ENCODE results near the gene BRAP. TPM values are rescaled to one million over a fixed set of nuclear protein-coding genes. Genes with fewer than 3 reads are reported as not detected.
A peak's percentile ranks its signal among the peaks of the same experiment; 100 is the strongest.

Gene BRAP
- total RNA-seq, 1 experiment from 2014 or later, result 25.0 TPM

DNA sequence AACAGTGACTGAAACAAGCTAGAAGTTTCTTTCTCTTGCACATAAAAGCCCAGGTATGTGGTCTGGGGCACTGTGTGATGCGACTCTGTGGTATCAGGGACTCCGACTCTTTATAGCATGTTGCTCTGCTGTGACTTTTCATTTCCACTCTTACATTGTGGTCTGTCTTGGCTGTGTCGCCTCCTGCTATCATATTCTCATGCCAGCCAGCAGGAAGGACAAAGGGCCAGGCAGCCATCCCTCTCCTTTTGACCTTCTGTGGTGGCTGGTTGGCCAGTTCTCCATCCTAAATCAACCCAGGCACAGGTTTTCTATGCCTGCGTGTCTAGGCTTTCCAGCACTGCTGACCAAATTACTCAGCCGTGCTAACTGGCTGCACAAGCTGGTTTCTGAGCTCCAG, 8.1 kb upstream of the BRAP start:
- H3K23ac ChIP-seq (ENCODE audit: insufficient read length, low read depth, low read length), result no peak overlapping the region
- H3K56ac ChIP-seq (ENCODE audit: insufficient read length, low read depth, low read length), result no peak overlapping the region
- no peak overlapping the region for H3K4me3 Mint-ChIP-seq
- no peaks in the 10 kb centered on the region for H3K27me3 Mint-ChIP-seq (ENCODE audit: low read depth)
- H2AK5ac ChIP-seq (ENCODE audit: insufficient read length, low read length), result no peak overlapping the region
- H3K9me3 Mint-ChIP-seq, result no peaks in the 10 kb centered on the region
- H4K5ac ChIP-seq (ENCODE audit: insufficient read length, low read depth, low read length), result no peak overlapping the region
- TF ChIP-seq, protein P1, sequence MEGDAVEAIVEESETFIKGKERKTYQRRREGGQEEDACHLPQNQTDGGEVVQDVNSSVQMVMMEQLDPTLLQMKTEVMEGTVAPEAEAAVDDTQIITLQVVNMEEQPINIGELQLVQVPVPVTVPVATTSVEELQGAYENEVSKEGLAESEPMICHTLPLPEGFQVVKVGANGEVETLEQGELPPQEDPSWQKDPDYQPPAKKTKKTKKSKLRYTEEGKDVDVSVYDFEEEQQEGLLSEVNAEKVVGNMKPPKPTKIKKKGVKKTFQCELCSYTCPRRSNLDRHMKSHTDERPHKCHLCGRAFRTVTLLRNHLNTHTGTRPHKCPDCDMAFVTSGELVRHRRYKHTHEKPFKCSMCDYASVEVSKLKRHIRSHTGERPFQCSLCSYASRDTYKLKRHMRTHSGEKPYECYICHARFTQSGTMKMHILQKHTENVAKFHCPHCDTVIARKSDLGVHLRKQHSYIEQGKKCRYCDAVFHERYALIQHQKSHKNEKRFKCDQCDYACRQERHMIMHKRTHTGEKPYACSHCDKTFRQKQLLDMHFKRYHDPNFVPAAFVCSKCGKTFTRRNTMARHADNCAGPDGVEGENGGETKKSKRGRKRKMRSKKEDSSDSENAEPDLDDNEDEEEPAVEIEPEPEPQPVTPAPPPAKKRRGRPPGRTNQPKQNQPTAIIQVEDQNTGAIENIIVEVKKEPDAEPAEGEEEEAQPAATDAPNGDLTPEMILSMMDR (conservative IDR thresholded peaks at IDR 0.05), result no peak
- H4K20me1 ChIP-seq (ENCODE audit: control insufficient read depth, insufficient read depth, insufficient read length), result no peaks in the 10 kb centered on the region
- no peak overlapping the region for H3K4me2 ChIP-seq (ENCODE audit: insufficient read depth, insufficient read length, low read length)
- H3K9ac ChIP-seq (ENCODE audit: extremely low read depth, insufficient read length, low read length), result no peak overlapping the region
- WGBS (ENCODE audit: extremely low coverage, insufficient read length, low lambda C conversion rate), result no CpG with 5 or more reads among the region's 5 CpGs
- H3K4me1 ChIP-seq (ENCODE audit: insufficient read depth, low read length), result no peaks in the 10 kb centered on the region
- H3K79me1 ChIP-seq (ENCODE audit: insufficient read depth, low read depth, low read length, poor library complexity, severe bottlenecking), result no peaks in the 10 kb centered on the region
- H3T11ph ChIP-seq (ENCODE audit: low read length), result no peak overlapping the region
- no peaks in the 10 kb centered on the region for H3K27me3 ChIP-seq (ENCODE audit: insufficient read depth, low read length)
- no peak overlapping the region for H2BK12ac ChIP-seq (ENCODE audit: insufficient read length, low read depth, low read length)
- H3K18ac ChIP-seq (ENCODE audit: insufficient read length, low read depth, low read length), result no peak overlapping the region
- no peak overlapping the region for H2AFZ ChIP-seq (ENCODE audit: low read length)
- no peak overlapping the region for H2BK15ac ChIP-seq (ENCODE audit: low read depth, low read length)
- no peak overlapping the region for H2BK20ac ChIP-seq (ENCODE audit: low read depth, low read length, poor library complexity, severe bottlenecking)
- no peak overlapping the region for H3K27ac ChIP-seq (ENCODE audit: insufficient read length, low read depth, low read length)
- peaks cover 0 to 6% of the 10 kb centered on the region in 2 experiments; a peak in 3 of 4 replicates for H3K4me1 Mint-ChIP-seq
- no peak overlapping the region for H3K4ac ChIP-seq (ENCODE audit: low read depth, low read length)
- no peak overlapping the region for H4K8ac ChIP-seq (replicated peaks; ENCODE audit: insufficient read length, low read depth, low read length)
- no peaks in the 10 kb centered on the region for H3K23me2 ChIP-seq (ENCODE audit: insufficient read length, low read depth, low read length, poor library complexity, severe bottlenecking)
- no peaks in the 10 kb centered on the region for H3K79me2 ChIP-seq (ENCODE audit: insufficient read depth, low read length)
- H3K27ac Mint-ChIP-seq, result 0 out of 7 replicates have a peak overlapping the region, but pooled peaks of 1 of the 3 experiments have one; percentile 67
- H3K9me3 ChIP-seq (ENCODE audit: control insufficient read depth, low read depth, low read length), result no peaks in the 10 kb centered on the region
- H3K36me3 Mint-ChIP-seq (ENCODE audit: insufficient read depth in 1 of 3, low read depth in 3 of 3), result peaks cover 2 to 52% (median 49%) of the 10 kb centered on the region in 3 experiments; a peak in 6 of 7 replicates
- H2BK5ac ChIP-seq (ENCODE audit: insufficient read length, low read length), result no peak overlapping the region
- no peak for DNase-seq
- H2BK120ac ChIP-seq (ENCODE audit: low read depth, low read length, poor library complexity, severe bottlenecking), result no peak overlapping the region
- H3K14ac ChIP-seq (ENCODE audit: insufficient read depth, low read length), result no peak overlapping the region
- no peak overlapping the region for H4K91ac ChIP-seq (ENCODE audit: insufficient read length, low read depth, low read length)
